ENCODE data around the gene CYP4F8. TPM values are rescaled to one million over a fixed set of nuclear protein-coding genes. Genes with fewer than 3 reads are reported as not detected.

The CYP4F8 gene
- total and polyA plus RNA-seq, 2 of the 8 experiments (the other 6 are each of a cell fraction or from before 2014, with no cell fraction given), result not detected

GRCh38 chr19:15584095-15584494 lies 30.9 kb upstream of the CYP4F8 start:
- Histone ChIP-seq H3K27me3 (replicated peaks in 1 of 4; ENCODE audit: control insufficient read depth in 3 of 4, extremely low read depth in 1 of 4, insufficient read depth in 3 of 4, low read length in 3 of 4) (no peaks in the 10 kb centered on the region), H4K8ac (ENCODE audit: extremely low read depth, insufficient read depth, low read length) (no peak overlapping the region), H3K27ac (ENCODE audit: low read depth, low read length) (no peak overlapping the region), H3K56ac (replicated peaks; ENCODE audit: insufficient read length, low read depth, low read length) (no peak overlapping the region), H4K20me1 (replicated peaks in 1 of 2; ENCODE audit: control insufficient read depth in 1 of 2, insufficient read depth in 2 of 2, low read length in 2 of 2) (no peaks in the 10 kb centered on the region), H3K4me2 (ENCODE audit: insufficient read depth in 1 of 2, low read depth in 2 of 2, low read length in 2 of 2) (no peak overlapping the region), H3K36me3 (ENCODE audit: control insufficient read depth in 2 of 4, insufficient read depth in 4 of 4, low read length in 3 of 4) (no peaks in the 10 kb centered on the region), H2AFZ (ENCODE audit: low read length) (no peak overlapping the region), H3K23ac (ENCODE audit: insufficient read length) (no peak overlapping the region), H2BK15ac (ENCODE audit: low read length) (no peak overlapping the region), H3K4ac (replicated peaks; ENCODE audit: insufficient read length, low read depth, low read length) (no peak overlapping the region), H2BK5ac (ENCODE audit: low read depth, low read length) (no peak overlapping the region), H2AK5ac (ENCODE audit: low read depth, low read length) (no peak overlapping the region), H4K5ac (ENCODE audit: insufficient read length, low read depth, low read length) (no peak overlapping the region), H2BK12ac (ENCODE audit: low read depth, low read length) (no peak overlapping the region), H2BK120ac (replicated peaks; ENCODE audit: low read depth, low read length) (no peak overlapping the region), H3K4me3 (ENCODE audit: extremely low read depth in 1 of 4, insufficient read depth in 2 of 4, low read depth in 3 of 4, low read length in 4 of 4) (no peak overlapping the region), H3K23me2 (ENCODE audit: low read depth, low read length) (no peaks in the 10 kb centered on the region), H3K79me2 (ENCODE audit: control insufficient read depth in 1 of 2, insufficient read depth in 2 of 2, low read length in 2 of 2) (no peaks in the 10 kb centered on the region), H3K4me1 (replicated peaks in 1 of 4; ENCODE audit: control insufficient read depth in 3 of 4, insufficient read depth in 4 of 4, low read length in 3 of 4) (no peaks in the 10 kb centered on the region), H3K9me3 (ENCODE audit: insufficient read depth in 2 of 2, low read depth in 1 of 2, low read length in 1 of 2) (peaks cover 7 to 51% of the 10 kb centered on the region in 2 experiments), H3K14ac (ENCODE audit: insufficient read length) (no peak overlapping the region), H4K91ac (replicated peaks; ENCODE audit: insufficient read length, low read length) (no peak overlapping the region), H3K18ac (ENCODE audit: extremely low read depth, low read length) (no peak overlapping the region), H3K79me1 (ENCODE audit: low read depth, low read length) (no peaks in the 10 kb centered on the region), H2BK20ac (ENCODE audit: low read length) (no peak overlapping the region), H3K9ac (replicated peaks in 1 of 4; ENCODE audit: extremely low read depth in 1 of 4, low read depth in 3 of 4, low read length in 3 of 4) (no peak overlapping the region)
- 66% methylated on average over 9 of the region's 10 CpGs; no CpG with 5 or more reads in 1 of the 2 experiments for WGBS, 2 experiments (ENCODE audit: extremely low coverage in 1 of 2, insufficient coverage in 1 of 2, insufficient read length in 1 of 2, insufficient replicate concordance in 2 of 2, low coverage in 1 of 2, low lambda C conversion rate in 2 of 2, missing lambda C conversion rate in 1 of 2)
- DNase-seq (ENCODE audit: low read depth in 1 of 2, low spot score in 2 of 2) (no peak), FAIRE-seq (no peak)
- ChIA-PET POLR2A (ENCODE audit: partially characterized antibody) (no interaction called here), CTCF (ENCODE audit: partially characterized antibody) (no interaction called here)
- TF ChIP-seq SP1 (IDR thresholded peaks at IDR 0.05; ENCODE audit: low read depth, low read length) (no peak), POLR2AphosphoS5 (IDR thresholded peaks at IDR 0.05; ENCODE audit: low read depth, low read length) (no peak), RBBP5 (IDR thresholded peaks at IDR 0.05; ENCODE audit: borderline replicate concordance, low read depth, low read length) (no peak), FOSL1 (IDR thresholded peaks at IDR 0.05; ENCODE audit: insufficient read depth, low read depth, low read length) (no peak), SP2 (IDR thresholded peaks at IDR 0.05; ENCODE audit: low read length) (no peak), EZH2 (IDR thresholded peaks at IDR 0.05; ENCODE audit: low read depth, low read length, severe bottlenecking) (no peak), KDM4A (IDR thresholded peaks at IDR 0.05; ENCODE audit: low read depth, low read length, severe bottlenecking) (no peak), POU5F1 (IDR thresholded peaks at IDR 0.05; ENCODE audit: low read depth, low read length) (no peak), BACH1 (IDR thresholded peaks at IDR 0.05; ENCODE audit: low read length) (no peak), E2F6 (IDR thresholded peaks at IDR 0.05) (no peak), TCF12 (IDR thresholded peaks at IDR 0.05; ENCODE audit: low read depth, low read length) (no peak)
- TF ChIP-seq, protein P1, sequence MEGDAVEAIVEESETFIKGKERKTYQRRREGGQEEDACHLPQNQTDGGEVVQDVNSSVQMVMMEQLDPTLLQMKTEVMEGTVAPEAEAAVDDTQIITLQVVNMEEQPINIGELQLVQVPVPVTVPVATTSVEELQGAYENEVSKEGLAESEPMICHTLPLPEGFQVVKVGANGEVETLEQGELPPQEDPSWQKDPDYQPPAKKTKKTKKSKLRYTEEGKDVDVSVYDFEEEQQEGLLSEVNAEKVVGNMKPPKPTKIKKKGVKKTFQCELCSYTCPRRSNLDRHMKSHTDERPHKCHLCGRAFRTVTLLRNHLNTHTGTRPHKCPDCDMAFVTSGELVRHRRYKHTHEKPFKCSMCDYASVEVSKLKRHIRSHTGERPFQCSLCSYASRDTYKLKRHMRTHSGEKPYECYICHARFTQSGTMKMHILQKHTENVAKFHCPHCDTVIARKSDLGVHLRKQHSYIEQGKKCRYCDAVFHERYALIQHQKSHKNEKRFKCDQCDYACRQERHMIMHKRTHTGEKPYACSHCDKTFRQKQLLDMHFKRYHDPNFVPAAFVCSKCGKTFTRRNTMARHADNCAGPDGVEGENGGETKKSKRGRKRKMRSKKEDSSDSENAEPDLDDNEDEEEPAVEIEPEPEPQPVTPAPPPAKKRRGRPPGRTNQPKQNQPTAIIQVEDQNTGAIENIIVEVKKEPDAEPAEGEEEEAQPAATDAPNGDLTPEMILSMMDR (IDR thresholded peaks at IDR 0.05; ENCODE audit: control extremely low read depth in 1 of 3, insufficient read depth in 1 of 3, low read depth in 1 of 3, low read length in 3 of 3), result no peak
